ENCODE results near the gene POU3F2.

The POU3F2 gene

DNA sequence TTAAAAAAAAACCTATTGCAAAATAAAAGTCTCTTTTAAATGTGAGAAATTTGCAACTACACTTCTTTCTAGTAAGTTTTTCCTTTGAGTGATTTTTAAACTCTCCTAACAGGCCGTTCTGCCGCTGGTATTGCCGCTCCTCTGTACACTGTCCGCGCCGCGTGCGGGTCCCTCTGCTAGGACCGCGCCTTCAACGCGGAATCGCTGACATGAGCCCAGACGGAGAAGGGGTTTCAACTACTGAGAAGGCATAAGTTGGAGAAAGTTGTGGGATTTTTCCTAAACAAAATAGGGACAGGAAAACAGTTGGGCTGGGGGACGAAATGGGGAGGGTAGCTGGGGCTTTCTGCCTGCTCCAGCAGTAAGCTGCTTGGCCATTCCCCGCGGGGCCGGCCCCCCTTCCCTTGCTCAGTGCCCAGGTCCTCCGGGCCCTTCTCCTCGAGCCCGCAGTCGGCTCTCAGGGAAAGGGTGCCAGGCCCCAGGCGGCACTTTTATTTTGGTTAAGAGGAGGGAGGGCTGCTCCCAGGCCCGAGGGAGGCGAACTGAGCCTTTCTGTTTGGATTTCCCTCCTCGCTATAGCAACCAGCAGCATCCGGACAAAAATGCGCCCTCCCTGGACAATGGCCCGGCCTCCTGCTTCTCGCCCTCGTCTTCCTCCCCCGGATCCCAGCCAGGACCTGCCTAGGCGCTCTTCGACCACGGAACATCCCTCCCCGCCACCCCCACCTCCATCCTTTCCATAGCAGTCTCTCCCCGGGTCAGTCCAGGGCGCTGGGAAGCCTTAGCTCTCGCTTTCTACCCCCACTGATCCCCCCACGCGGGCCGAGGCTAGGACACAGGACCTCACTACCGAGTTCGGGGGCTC lies 6.8 kb upstream of the POU3F2 start:
- Histone ChIP-seq H3K9me3 (ENCODE audit: low read depth, low read length) (no peaks in the 10 kb centered on the region), H3K27ac (peak overlapping the region; percentile 75), H3K9ac (ENCODE audit: insufficient read length) (peak overlapping the region; percentile 78), H3K36me3 (ENCODE audit: insufficient read depth, low read length) (no peaks in the 10 kb centered on the region), H3K4me3 (peak overlapping the region; percentile 74)
- TF ChIP-seq EZH2 (IDR thresholded peaks at IDR 0.05) (no peak), POLR2AphosphoS5 (IDR thresholded peaks at IDR 0.05; ENCODE audit: borderline replicate concordance, low read depth, low read length) (no peak), FOXP2 (optimal IDR thresholded peaks at IDR 0.05; ENCODE audit: control extremely low read depth, extremely low read length, insufficient read depth) (no peak)
- no peak for DNase-seq (ENCODE audit: low read depth, low spot score)

DNA sequence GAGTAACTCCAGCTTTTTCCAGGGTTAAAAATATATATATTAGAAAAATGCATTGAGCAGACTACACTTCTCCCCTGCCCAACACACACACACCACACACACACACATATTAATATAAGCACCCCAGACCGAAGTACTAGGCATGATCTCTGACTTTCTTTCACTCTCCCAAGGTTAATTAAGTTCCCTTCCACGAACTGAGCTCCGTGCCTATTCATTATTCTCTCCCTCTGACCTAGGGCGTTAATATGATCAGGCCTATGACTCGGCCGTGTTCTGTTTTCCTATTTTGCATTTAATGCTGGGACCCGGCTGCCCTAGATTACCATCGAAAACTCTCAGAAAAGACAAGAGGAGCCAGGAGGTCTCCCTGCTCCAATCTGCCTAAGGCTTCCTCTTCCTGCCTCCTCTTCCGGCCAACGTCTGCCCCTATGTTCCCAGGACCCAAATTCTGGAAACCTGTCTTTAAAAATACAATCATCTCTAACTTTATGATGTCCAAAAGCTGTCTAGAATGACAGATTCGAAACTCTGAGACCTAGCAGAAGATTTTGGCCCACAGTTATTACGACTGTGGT lies 6.1 kb upstream of the POU3F2 start:
- Histone ChIP-seq H3K27ac (peak overlapping the region; percentile 75), H3K36me3 (ENCODE audit: insufficient read depth, low read length) (no peaks in the 10 kb centered on the region), H3K9me3 (ENCODE audit: low read depth, low read length) (no peaks in the 10 kb centered on the region), H3K4me3 (peak overlapping the region; percentile 74), H3K9ac (ENCODE audit: insufficient read length) (peak overlapping the region; percentile 78)
- DNase-seq (ENCODE audit: low read depth, low spot score), result no peak
- TF ChIP-seq EZH2 (IDR thresholded peaks at IDR 0.05) (no peak), POLR2AphosphoS5 (IDR thresholded peaks at IDR 0.05; ENCODE audit: borderline replicate concordance, low read depth, low read length) (no peak), FOXP2 (optimal IDR thresholded peaks at IDR 0.05; ENCODE audit: control extremely low read depth, extremely low read length, insufficient read depth) (no peak)

DNA sequence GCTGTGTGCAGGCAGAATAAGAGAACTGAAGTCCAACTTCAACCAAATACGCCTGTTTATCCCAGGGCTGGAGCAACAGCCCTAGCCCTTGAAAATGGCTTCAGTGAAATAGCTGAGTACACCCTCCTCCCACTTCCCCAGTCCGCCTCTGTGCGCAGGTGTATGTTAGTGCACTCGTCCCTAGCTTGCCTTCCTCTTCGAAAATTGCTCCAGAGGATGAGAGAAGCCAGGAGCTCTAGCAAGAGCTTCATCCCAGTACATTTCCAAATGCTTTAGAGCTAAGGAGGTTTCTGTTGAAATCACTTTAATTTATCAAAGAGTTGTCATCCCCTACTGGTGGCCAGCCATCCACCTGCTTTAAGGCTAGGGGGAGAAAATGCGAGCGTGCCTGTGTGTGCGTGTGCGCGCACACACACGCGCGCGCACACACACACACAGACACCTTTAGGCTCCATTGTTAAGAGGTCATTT lies 5.4 kb upstream of the POU3F2 start:
- Histone ChIP-seq H3K4me3 (peak overlapping the region; percentile 79), H3K9ac (ENCODE audit: insufficient read length) (peak overlapping the region; percentile 5), H3K27ac (peak overlapping the region; percentile 91), H3K9me3 (ENCODE audit: low read depth, low read length) (no peaks in the 10 kb centered on the region), H3K36me3 (ENCODE audit: insufficient read depth, low read length) (no peaks in the 10 kb centered on the region)
- DNase-seq (ENCODE audit: low read depth, low spot score), result no peak
- TF ChIP-seq POLR2AphosphoS5 (IDR thresholded peaks at IDR 0.05; ENCODE audit: borderline replicate concordance, low read depth, low read length) (no peak), EZH2 (IDR thresholded peaks at IDR 0.05) (no peak), FOXP2 (optimal IDR thresholded peaks at IDR 0.05; ENCODE audit: control extremely low read depth, extremely low read length, insufficient read depth) (no peak)

DNA sequence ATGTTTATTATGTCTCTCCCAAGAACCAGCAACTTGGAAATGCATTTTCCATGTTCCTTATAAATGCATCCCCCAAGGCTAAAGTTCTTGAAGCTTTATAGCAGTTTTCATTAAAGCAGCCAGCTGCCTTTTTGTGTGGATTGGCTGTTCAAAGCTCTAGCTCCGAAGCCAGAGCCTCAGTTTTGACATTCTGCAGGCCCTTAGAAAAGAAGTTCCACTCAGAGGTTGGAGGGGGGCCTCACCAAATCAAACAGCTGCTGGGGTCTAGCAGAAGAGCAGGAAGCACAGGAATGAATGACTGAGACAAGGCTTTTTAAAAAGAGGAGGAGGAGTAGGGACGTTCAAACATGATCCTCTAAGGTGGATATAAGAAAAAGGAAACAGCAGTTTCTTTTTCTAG lies 4.2 kb upstream of the POU3F2 start:
- H3K9me3 ChIP-seq (ENCODE audit: low read depth, low read length), result peaks cover 4% of the 10 kb centered on the region; the same call in 1 of the 2 replicates
- H3K27ac ChIP-seq, result peak overlapping the region; percentile 91
- H3K4me3 ChIP-seq, result peak overlapping the region; percentile 79
- TF ChIP-seq POLR2AphosphoS5 (IDR thresholded peaks at IDR 0.05; ENCODE audit: borderline replicate concordance, low read depth, low read length) (no peak), FOXP2 (optimal IDR thresholded peaks at IDR 0.05; ENCODE audit: control extremely low read depth, extremely low read length, insufficient read depth) (no peak), EZH2 (IDR thresholded peaks at IDR 0.05) (no peak)
- H3K9ac ChIP-seq (ENCODE audit: insufficient read length), result peak overlapping the region; percentile 56
- no peaks in the 10 kb centered on the region for H3K36me3 ChIP-seq (ENCODE audit: insufficient read depth, low read length)
- no peak for DNase-seq (ENCODE audit: low read depth, low spot score)

DNA sequence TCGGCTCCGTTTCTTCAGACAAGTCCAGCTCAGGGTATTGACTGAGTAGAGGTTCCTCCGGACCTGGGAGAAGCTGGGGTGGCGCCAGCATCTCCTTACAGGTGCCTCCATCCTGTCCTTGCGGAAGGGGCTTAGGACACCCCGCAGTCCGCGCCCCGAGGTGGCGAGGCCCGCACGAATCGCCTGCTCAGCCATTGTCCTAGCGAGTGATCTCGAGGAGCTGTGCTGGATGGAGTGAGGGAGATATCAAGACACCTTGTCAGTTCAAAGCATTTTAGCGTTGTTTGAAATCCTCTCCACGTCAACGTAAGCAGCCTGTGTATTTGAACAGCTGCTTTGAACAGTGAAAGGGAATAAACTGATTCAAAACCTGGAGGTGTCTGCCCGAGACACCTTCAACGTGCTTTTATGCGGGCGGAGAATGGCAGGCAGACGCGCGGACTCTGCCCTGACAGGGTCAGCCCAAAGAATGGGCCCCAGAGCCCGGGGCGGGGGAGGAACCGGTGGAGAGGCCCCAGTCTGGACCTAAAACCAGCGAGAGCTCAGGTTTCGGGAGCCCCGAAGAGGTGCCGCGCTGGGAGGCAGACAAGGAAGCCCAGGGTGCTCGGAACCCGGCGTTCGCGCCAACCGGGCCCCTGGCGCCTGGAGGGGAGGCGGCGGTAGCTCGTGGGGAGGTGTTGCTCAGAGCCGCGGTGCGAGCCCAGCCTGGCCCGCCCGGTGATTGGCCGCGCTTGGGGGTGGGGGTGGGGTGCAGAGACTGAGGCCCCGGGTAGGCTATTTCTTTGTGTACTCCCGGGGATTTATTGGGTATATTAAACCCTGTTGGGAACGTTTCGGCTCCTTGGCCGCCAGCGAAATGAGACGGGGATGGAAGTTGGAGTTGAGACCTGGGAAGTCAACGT lies 3.1 kb upstream of the POU3F2 start:
- Histone ChIP-seq H3K4me3 (peak overlapping the region; percentile 79), H3K27ac (peak overlapping the region; percentile 91), H3K36me3 (ENCODE audit: insufficient read depth, low read length) (peaks cover 9% of the 10 kb centered on the region), H3K9me3 (ENCODE audit: low read depth, low read length) (peaks cover 13% of the 10 kb centered on the region; the same call in 1 of the 2 replicates), H3K9ac (ENCODE audit: insufficient read length) (peak overlapping the region; percentile 80)
- no peak for DNase-seq (ENCODE audit: low read depth, low spot score)
- no peak for TF ChIP-seq FOXP2 (optimal IDR thresholded peaks at IDR 0.05; ENCODE audit: control extremely low read depth, extremely low read length, insufficient read depth)
- TF ChIP-seq POLR2AphosphoS5 (IDR thresholded peaks at IDR 0.05; ENCODE audit: borderline replicate concordance, low read depth, low read length), result peak; percentile 75

DNA sequence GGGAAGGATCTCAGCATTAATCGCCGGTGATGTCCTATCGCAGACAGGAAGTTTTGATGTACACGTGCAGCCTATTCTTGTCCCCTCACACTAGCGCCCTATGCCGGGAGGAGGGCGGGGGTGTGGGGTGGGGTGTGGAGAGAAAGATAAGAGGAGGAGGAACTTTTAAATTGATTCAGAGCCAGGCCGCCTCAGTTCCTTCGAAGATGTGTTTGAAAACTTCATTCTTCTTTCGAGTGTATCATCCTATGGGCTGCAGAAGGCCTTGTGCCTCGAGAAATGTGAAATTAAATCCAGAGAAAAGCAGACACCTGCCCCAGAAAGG lies 2.5 kb upstream of the POU3F2 start:
- H3K9me3 ChIP-seq (ENCODE audit: low read depth, low read length), result peaks cover 13% of the 10 kb centered on the region; the same call in 1 of the 2 replicates
- peak overlapping the region; percentile 79 for H3K4me3 ChIP-seq
- peak overlapping the region; percentile 80 for H3K9ac ChIP-seq (ENCODE audit: insufficient read length)
- TF ChIP-seq EZH2 (IDR thresholded peaks at IDR 0.05) (no peak), POLR2AphosphoS5 (IDR thresholded peaks at IDR 0.05; ENCODE audit: borderline replicate concordance, low read depth, low read length) (no peak; the same call in 1 of the 2 replicates), FOXP2 (optimal IDR thresholded peaks at IDR 0.05; ENCODE audit: control extremely low read depth, extremely low read length, insufficient read depth) (no peak)
- peak overlapping the region; percentile 91 for H3K27ac ChIP-seq
- DNase-seq (ENCODE audit: low read depth, low spot score), result no peak
- H3K36me3 ChIP-seq (ENCODE audit: insufficient read depth, low read length), result peaks cover 16% of the 10 kb centered on the region

DNA sequence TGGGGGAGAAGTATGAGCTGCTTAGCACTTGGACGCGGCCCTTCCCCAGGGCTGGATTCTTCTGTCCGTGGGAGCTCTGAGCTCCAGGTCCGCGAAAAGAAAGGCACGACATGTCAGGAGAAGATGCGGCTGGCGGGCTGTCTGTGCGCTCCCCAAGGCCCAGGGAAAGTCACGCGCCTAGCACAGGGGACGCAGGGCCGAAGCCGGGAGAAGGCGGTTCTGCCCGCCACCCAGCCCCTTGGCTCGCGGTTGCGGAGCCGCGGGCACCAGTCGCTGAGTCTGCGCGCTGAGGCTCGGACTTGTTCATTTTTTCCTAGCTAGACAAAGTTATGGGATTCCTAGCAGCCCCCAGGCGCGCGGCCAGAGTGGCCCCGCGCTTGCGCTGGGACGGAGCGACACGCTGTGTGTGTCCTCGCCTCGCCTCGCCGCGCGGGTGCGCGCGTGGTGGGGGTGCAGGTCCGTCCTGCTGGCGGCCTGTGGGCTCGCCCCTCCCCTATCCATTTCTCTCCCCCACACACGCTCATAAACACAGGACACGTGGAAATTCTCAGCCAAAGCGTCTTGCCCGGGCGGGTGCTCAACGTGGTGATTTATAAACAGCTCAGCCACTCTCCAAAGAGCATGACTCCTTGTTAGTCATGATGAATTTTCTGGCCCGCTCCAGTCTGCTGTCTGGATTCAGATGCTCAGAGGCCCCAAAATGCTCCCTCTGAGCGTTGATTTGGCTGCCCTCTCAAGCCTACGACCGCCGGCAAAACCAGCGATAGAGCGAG lies 1.9 kb upstream of the POU3F2 start:
- peak overlapping the region; percentile 80 for H3K9ac ChIP-seq (ENCODE audit: insufficient read length)

More for the DNA sequence above, 1.9 kb upstream of the POU3F2 start:
- Histone ChIP-seq H3K36me3 (ENCODE audit: insufficient read depth, low read length) (peaks cover 21% of the 10 kb centered on the region), H3K4me3 (peak overlapping the region; percentile 79), H3K9me3 (ENCODE audit: low read depth, low read length) (peaks cover 13% of the 10 kb centered on the region; the same call in 1 of the 2 replicates), H3K27ac (peak overlapping the region; percentile 76)
- no peak for DNase-seq (ENCODE audit: low read depth, low spot score)
- TF ChIP-seq POLR2AphosphoS5 (IDR thresholded peaks at IDR 0.05; ENCODE audit: borderline replicate concordance, low read depth, low read length) (peak; percentile 58), FOXP2 (optimal IDR thresholded peaks at IDR 0.05; ENCODE audit: control extremely low read depth, extremely low read length, insufficient read depth) (no peak)

Data from SK-N-MC (cell line).